CD1c-positive myeloid dendritic cell (primary cell): ENCODE results near the gene RNASE8.

Source experiments
- DNase-seq: peaks from one replicate; pipeline ENCODE4 v3.0.0-alpha.2; 2016; ENCODE audit errors: extremely low spot score

Gene RNASE8

DNA sequence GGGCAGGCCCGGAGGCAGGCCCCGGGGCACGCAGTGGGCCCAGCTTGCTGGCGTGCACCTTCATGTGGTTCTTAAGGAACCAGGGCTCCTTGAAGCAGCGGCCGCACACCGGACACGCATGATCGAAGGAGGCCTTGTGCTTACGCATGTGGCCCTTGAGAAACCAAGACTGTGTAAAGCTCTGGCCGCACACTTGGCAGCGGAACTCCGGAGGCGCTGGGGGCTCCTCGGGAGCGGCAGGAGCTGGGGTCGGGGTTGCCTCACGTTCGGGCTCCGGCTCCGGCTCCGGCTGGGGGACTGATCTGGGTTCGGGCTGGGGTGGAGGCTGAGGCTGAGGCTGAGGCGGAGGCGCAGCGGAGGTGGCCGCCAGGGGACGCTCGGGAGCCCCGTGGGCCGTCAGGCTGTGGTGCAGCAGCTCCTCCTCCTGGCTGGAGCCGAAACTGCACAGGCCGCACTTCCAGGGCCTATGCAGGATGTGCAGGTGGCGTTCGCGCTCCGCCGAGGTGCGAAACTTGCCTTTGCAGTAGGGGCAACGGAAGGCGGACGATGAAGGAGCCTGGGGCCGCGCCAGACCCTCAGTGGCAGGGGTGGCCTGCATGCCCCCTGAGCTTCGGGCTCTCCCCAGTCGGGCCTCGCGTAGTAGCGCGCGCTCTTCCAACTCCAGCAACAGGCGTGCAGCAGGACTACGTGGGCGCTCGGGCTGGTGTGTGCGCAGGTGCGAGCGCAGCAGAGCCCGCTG, 34.8 kb downstream of the RNASE8 start:
- peak; percentile 89 for DNase-seq

DNA sequence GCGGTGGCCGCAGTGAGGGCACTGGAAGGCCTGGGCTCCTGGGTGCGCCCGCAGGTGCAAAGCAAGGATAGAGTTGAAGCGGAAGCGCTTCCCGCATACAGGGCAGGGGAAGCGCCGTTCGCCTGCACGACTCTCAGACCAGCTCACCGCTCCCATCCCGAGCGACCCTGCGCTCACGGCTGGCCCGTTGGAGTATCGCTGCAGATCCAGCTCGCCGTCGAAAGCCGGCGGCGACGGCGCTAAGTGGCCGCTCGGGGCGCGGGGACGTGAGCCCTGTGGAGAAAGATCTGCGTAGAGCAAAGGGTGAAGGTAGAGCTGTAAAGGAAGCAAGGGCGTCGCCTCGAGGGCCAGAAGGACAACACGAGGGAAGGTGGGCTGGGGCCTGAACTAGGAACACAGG, 35.4 kb downstream of the RNASE8 start:
- no peak for DNase-seq

DNA sequence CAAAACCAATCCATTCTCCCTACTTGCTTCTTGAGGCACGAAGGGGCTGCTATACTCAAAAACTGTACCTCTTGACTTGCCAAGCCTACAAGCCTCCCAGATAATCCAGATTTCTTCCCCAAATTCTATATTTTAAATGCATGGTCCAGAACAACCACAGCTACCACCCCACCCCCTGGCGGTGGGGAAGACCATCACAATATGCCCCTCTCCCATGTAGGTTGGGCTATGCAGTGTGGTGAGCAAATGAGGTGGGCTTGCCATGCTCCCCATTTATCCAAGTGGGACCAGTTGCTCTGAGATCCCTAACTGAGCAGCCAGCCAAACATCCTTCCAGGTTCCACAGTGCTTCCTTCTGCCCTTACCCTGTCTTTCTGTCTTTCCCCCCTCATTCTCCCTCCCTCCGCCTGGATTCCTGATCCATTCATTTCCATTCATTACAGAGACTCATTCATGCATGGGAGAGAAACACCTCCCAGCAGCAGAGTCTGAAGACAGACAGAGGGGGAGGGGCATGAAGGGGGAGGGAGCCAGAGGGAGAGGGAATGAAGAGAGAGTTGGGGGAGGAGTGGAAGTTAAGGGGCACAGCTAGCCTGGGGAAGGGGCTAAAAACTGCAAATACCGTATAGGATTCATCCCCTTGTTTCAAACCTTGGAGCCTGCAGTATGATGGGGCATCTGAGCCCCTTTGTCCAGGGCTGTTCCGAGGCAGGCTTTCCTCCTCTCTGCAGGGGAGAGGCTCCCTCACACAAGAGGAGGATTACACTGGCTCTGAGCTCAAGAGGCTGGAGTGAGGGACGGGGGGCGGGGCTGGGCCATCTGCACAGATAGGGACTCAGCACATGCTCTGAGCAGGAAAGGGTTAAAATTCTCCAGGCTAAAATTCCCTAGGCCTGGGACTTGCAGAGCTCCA, 36.4 kb downstream of the RNASE8 start:
- DNase-seq: no peak

DNA sequence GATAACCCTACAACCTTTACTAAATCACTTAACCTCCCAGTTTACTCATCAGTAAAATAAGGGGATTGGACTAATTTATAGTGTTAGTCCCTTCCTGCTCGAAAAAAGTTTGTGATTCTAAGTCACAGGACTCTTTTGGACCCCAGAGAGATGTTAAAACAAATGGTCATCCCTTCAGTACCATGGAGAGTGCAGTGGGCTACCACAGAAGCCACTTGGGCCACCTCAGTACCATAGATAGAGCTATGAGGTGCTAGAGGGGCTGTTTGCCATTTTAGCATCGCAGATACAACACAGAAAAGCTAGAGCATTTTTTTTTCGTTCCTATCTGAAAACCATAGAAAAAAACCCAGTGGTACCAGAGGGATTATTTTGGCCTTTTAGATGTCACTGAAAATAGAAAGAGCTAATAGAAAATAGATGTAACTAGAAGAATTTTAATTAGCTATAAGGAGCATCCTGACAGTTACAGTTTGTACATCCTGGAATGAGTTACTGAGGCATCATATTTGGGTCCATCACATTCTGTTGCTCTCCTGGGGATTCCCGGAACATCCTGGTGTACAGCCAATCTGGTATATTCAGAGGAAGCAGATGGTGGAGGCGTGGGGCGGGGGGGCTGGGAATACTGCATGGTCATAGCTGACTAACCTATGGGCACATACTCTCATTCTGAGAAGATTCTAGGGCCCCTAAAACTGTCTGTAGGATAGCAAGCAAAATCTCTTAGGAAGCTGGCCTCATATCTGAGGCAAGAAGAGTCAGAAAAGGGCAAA, 38.0 kb downstream of the RNASE8 start:
- DNase-seq: no peak

DNA sequence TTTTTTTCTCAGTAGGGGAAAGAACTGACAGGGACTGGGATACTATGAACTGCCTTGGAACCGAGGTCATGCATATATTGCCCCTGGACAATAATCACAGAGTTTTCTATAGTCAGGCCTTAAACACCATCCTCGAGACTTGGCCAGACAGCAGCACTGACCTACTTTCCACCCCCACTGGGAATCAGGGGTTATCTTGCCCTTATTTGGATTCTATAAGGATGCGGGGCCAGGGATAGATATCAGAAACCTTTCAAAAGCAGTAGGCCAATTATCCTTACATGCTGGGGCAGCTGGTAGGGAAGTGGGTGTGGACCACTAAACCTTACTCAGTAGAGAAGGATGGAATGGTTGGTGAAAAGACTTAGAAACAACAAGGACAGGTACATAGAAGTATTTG, 38.8 kb downstream of the RNASE8 start:
- no peak for DNase-seq

DNA sequence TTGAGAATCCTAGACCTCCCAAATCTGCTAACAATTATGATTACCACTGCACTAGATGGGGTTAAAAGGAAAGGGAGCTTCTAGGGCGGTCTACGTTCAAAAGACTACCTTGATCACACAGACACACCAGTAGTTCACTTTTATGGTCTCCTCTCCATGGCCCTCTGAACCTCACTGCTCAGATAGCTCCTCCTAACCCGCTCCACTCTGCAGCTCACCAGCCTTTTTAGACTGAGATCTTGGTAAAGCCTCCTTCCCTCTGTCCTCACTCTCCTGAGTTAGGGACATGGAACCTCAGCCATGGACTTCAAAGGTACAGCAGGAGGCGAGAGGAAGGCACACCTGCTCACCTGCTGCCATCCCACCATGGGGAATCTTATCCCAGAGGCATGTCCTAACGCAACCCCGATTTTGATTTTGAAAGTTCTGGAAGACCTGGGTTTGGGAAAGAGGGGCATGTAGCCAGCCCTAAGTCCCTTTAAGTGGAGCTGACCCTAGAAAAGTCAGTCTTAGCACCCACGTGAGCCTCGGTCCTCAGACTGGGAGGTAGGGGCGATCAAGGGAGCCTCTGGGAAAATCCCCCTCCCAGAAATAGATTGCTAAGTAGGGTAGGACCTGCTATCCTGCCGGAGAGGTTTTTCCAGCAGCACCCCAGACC, 39.5 kb downstream of the RNASE8 start:
- no peak for DNase-seq

DNA sequence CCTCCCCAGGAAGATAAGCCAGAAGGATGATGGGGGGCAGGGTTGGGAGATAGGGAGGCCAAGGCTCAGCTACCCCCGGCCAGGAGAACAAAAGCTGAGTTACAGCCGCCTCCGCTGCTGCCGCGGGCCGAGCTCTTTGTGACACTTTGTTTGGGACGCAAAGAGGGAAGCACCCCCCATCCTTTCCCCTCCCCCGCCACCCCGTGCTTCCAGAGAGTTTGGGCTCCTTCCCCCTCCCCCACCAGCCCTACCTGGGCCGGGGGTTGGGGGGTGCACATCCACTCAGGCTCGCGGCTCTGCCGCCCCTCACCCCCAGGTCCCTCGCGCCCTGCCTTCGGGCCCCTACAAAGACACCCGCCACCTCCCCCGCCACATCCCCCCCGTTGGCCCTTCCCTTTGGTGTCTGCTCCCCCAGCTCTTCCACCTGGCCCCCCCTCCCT, 40.0 kb downstream of the RNASE8 start:
- peak; percentile 49 for DNase-seq

DNA sequence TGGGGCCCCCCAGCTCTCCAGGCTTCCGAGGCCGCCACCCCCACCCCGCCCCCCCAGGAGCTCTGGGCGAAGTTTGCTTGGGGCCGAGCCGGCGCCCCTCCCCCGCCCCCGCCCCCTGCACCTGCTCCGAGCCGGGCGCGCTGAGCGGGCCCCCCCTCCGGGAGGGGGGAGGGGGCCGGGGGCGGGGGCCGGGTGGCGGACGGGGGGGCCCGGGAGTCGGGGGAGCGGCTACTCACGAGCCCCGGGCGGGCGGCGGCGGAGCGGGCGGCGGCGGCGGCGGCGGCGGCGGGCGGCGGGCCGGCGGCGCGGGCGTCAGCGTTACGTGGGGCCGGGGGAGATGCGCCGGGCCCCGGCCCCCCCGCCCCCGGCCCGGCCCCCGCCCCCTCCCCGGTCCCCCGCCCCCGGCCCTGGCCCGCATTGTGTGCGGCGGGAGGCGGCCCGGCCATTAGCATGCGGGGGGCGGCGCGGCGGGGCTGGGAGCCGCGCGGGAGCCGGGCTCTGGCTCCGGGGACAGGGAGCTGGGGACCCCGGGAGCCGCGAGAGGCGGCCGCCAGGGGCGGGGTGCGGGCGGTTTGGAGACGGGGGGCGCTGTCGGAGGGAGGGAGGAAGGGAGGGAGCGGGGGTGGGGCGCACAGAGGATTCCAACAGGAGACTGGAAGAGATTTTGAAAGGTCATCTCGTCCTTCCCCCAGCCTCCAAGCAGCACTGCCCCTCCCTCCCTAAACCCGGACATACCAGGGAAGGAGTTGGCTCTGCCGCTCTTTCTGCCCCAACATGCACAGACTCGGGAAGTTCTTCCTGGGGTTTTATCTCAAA, 40.7 kb downstream of the RNASE8 start, which contains the start of gene ZNF219:
ZNF219 (minus strand) TSS at position 580 of the 816 bp plus-strand sequence. CDS start 5,064 bp downstream, outside the sequence.
- DNase-seq: peak; percentile 37

DNA sequence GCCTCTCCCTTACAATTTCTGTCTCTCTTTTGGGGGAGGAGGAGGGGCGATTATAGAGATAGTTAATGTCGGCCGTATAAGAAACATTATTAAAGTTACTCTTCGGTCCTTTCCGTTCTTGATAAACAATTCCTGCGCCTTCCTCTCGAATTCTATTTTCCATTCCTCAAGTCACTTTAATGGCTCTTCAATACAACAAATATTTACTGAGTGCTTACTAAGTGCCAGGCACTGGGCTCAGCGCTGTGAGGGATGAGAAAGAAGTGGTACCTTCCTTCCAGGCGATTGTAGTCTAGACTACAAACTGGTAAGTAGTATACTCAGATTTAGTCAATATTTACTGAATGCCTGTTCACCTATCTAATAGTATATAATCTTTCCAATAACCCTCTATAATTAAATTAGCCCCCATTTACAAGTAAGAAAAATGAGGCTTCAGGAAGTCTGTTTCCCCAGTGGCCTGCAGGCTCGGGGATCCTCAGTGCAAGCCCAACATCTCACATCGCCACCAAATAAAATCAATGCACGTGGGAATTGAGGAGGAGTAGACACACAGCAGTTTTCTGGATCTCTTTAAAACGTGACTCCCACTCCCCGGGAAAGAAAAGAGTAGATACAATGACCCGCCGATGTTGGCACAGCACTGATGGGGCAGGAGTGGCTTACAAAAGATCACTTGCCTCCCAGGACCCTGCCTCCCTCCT, 41.4 kb downstream of the RNASE8 start:
- DNase-seq: no peak

DNA sequence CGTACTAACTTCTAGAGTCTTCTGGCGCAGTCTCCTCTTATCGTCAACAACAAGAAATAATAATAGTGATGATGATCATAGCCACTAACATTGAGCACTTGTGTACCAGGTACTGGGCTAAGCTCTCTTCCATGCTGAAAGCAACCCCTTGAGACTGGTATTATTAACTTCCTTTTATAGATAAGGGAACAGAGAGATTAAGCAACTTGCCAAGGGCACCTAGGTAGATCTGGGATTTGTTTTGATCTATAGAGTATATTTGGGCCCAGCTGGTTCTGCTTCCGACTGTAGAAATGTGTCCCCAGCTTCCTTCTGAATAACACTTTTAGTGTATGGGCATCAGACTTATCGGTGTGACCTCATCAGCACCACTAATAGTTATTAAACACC, 42.0 kb downstream of the RNASE8 start:
- no peak for DNase-seq

DNA sequence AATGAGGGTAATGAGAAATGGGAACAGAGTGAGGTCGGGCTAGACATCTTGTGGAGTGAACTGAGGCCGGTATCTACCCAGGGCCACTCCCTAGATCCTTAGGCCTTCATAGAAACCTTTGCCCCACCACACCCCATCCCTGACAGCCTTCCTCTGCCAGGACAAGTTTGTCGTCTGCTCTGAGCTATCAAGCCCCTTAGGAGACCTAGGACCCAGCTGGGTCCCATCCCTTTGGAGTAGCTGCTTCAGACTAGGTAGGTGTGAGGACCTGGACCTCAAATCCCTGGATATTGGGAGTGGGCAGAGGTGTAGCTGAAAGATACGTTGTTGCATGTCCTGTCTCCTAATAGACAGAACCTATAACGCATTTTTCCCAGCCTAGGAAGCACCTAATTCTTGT, 43.3 kb downstream of the RNASE8 start, which contains the start of gene TMEM253:
TMEM253 (plus strand) TSS at position 136 of the 400 bp plus-strand sequence. CDS start 278 bp downstream, outside the sequence.
- no peak for DNase-seq

DNA sequence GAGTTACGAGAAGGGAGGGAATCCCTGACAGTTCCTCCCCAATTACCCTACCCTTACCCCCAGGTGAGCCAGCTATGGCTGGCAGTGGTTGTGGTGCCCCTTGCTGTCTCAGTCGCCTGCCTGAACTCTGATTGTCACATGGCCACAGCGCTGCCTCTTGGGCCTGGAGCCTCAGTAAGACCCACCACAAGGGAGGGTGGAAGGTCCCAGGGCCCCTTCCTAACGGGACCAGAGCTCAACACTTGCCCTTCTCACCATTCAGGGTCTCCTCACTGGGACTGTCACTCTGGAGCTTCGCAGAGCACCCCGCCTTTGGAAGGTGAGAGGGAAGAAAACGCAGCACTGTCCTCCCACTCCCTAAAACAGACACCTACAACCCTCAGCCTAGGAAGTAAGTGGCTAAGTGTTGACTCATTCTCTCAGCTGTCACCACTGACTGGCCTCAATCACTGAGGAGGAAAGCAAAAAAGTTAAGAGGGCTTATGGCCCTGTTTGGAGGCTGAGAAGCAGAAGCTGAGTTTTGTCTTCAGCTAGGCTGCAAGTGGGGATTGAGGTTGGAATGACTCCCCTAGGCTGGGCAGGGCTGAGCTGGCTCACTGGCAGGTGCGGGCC, 44.3 kb downstream of the RNASE8 start:
- DNase-seq: peak; percentile 42

DNA sequence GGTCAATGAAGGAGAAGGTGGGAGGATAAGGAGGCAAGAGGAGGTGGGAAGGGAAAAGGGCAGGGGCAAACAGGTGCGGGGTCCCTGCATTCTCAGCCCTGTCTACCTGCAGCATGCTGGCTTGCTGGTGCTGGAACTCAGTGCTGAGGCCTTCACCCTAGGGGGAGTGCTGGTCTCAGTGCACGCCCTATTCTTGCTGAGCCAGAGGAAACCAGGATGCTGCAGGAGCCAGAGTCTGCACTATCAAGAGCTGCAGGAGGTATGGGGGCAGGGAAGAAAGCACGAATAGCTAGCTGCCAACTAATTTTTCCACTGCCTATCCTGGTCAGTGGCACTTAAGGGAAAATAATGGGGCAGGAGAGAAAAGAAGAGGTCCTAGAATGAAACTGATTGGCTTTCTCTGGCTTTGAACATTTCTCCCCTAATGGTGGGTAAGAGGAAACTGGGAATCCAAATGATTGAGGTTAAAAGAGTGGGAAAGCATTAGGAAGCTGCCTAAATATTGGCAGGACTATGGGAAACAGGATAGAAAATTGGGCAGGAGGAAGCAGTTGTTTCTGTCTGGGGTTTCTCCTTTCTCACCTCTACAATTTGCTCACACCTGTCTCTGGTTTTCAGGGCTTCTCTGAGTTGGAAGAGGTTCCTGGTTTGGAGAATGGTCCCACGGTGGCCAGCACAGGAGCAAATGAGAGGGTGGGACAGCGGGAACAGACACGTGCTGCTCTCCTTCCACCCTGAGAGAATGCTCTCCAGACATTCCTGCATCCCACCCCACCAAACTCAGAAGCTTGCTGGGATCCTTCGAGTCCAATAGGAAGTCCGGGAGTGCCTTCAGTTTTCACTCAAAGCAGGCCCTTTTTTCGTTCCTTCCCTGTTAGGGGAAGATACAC, 45.1 kb downstream of the RNASE8 start:
- no peak for DNase-seq

DNA sequence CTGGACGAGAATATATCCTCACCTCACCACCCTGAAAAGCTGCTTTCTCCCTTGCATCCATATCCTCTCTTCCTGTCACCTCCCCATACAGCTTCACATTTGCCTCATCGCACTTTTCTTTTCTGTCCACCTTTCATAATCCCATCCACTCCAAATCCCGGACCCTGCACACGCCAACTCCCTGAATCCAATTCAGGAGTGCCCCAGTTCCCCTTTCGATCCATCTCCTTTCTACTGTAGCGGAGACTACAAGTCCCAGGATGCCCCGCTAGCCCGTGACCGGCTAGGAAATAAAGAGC, 45.7 kb downstream of the RNASE8 start:
- no peak for DNase-seq

DNA sequence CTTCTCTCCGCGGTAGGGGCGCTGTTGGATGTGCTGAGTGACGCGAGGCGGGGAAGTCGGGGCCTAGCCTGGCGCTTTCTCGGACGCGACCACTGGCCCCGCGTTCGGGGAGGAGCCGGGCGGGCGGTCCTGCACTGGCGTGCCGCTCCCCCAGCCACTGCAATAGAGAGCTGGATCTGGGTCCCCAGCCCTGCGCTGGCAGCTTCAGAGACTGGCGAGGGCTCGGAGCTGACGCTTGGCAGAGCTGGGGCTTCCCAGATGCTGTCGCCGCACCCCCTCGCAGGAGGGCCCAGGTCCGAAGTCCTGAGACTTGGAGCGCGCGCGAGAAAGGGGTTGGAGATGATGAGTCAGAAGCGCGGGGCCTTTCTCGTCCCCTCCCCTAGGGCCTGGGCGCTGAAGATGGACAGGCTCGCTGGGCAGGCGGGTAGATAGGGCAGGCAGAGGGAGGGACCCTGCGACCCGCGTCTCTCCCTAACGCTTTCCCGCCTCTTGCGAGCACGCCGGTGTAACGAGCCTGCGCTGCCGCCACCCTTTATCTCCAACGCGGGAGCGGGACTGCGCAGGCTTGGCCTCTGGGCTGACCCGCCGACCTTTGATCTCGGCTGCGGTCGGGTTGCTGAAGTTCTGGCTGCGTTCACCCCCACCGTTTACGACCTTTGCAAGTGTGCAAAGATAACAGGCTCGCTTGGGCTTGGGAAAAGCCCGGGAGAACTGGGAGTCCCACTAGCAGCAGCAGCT, 46.3 kb downstream of the RNASE8 start:
- DNase-seq: peak; percentile 98

DNA sequence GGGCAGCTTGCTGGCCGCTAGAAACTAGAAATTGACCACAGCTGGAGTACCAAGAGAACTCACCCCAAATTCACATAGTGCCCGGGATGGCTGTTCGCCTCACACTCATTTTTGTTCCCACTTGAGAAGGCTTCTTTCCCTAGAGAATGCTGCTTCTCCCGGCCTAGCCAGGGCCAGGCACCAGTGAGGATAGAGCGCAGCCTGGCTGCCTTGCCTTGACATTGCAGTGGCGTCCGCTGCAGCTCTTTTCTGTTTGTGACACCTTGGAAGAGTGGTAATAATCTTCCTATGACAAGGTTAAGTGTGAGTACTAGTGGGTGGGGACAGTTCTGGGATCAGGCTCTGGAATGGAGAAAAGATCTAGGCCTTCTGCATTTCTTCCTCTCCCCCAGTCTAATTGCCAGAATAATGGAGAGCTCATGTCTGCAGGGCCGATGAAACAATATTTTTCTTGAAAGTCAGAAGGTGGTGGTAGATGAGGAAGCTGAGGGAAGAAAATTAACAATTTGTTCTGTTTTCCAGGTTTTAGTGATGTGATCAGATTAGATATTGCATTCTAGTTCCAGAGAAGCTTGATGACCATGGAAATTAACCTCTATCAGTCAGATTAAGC, 46.9 kb downstream of the RNASE8 start:
- DNase-seq: peak; percentile 76

DNA sequence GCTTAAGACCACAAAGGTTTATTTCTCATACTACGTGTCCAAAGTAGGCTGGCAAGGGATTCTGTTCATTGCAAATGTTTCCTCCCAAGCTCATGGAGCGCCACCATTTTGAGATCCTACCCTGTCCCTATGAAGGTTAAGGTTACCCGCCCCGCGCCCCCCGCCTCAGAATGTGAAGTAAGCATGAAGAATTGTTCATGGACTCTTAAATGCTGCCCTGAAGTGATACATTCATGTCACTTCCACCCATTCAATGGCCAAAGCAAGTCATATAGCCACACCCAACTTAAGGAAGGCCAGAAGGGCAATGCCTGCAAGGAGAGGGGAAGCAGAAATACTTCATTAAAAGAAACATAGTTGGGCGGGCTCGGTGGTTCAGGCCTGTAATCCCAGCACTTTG, 47.5 kb downstream of the RNASE8 start:
- DNase-seq: no peak

DNA sequence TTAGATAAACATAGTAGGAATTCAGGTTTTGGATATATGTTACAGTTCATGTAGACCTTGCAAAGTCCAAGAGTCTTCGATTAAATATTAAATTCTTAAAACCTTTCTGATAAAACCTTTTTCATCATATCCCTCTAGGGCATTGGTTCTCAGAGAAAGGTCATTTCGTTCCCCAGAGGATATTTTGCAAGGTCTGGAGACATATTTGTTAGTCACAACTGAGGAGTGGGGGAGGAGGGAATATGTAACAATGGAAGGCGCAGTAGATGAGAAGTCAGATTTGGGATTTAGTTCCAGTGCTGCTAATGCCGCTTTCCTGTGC, 48.5 kb downstream of the RNASE8 start:
- no peak for DNase-seq
